Lower leg skin (tissue), 4 donors: ENCODE results near the gene SEMA3C. TPM values are rescaled to one million over a fixed set of nuclear protein-coding genes. Genes with fewer than 3 reads are reported as not detected.

Source experiments
- DNase-seq, 2 donors: peaks; one replicate each; pipeline ENCODE4 v3.0.0-alpha.2; 2019; ENCODE audit warnings: low spot score in 2 of 2
- H3K4me3 ChIP-seq: fragments of 200-600 bp; sonication (generic); 2 replicates; pipeline ENCODE4 v1.5.1; 2017; ENCODE audit warnings: mild to moderate bottlenecking, low read depth; ENCODE audit not compliant: poor library complexity, severe bottlenecking
- CTCF ChIP-seq, 3 donors: fragments of 450-650 bp; IDR thresholded peaks; one replicate each; pipeline ENCODE4 v1.5.1; 2016; ENCODE audit warnings: antibody characterized with exemption in 3 of 3, mild to moderate bottlenecking in 3 of 3, moderate library complexity in 2 of 3
- POLR2A ChIP-seq, 2 donors: fragments of 450-650 bp; IDR thresholded peaks; one replicate each; pipeline ENCODE4 v1.6.1; 2016 to 2017; ENCODE audit warnings: antibody characterized with exemption in 2 of 2, mild to moderate bottlenecking in 1 of 2, moderate library complexity in 1 of 2
- WGBS, 2 donors: methylation state at CpG; one replicate each; pipeline ENCODE4 v1.1.5; 2018; 5-methylcytosine and 5-hydroxymethylcytosine counted together
- intact Hi-C: fragments of 100-400 bp; cut with DNase I; formaldehyde crosslinking; loops from one replicate; pipeline ENCODE4 v1.15.0; 2023; ENCODE audit warnings: low total_unique reads
- total RNA-seq, 4 donors: library from RNA; depleted of rRNA; stranded (reverse); fragments of >200 nt; gene quantifications; one replicate each; pipeline ENCODE4 v1.1.0, GENCODE V29; 2016

Gene SEMA3C
- total RNA-seq, 4 donors from 2014 or later: 53.0 to 96.6 (median 70.7) TPM

GRCh38 chr7:80749270-80749669, 169.6 kb downstream of the SEMA3C start:
- no peak for TF ChIP-seq CTCF (IDR thresholded peaks at IDR 0.05)
- no peak for TF ChIP-seq POLR2A (IDR thresholded peaks at IDR 0.05)
- no peak for DNase-seq
- 71 to 83% methylated on average over 2 of the region's 2 CpGs for WGBS, 2 donors
- H3K4me3 ChIP-seq: no peak overlapping the region
- intact Hi-C loops: no loop called here

- WGBS, 2 donors: 51 to 69% methylated on average over 8 of the region's 8 CpGs
- no peak for DNase-seq
- H3K4me3 ChIP-seq: no peak overlapping the region
- TF ChIP-seq CTCF (IDR thresholded peaks at IDR 0.05): no peak
- TF ChIP-seq POLR2A (IDR thresholded peaks at IDR 0.05): no peak
- intact Hi-C loops: no loop called here
These were observed 170.3 kb downstream of the SEMA3C start for GRCh38 chr7:80748363-80749042.

- H3K4me3 ChIP-seq: no peak overlapping the region
- intact Hi-C loops: no loop called here
- TF ChIP-seq CTCF (IDR thresholded peaks at IDR 0.05) (no peak), POLR2A (IDR thresholded peaks at IDR 0.05) (no peak)
- 61 to 84% methylated on average over 1 of the region's 1 CpG for WGBS, 2 donors
- DNase-seq: no peak
These were observed 177.9 kb downstream of the SEMA3C start for GRCh38 chr7:80740778-80741545.

GRCh38 chr7:80736371-80737125, 182.3 kb downstream of the SEMA3C start:
- 77 to 78% methylated on average over 4 of the region's 4 CpGs for WGBS, 2 donors
- no peak overlapping the region for H3K4me3 ChIP-seq
- intact Hi-C loops: no loop called here
- DNase-seq: no peak
- no peak for TF ChIP-seq POLR2A (IDR thresholded peaks at IDR 0.05)
- TF ChIP-seq CTCF (IDR thresholded peaks at IDR 0.05): no peak

- 90 to 95% methylated on average over 12 of the region's 12 CpGs for WGBS, 2 donors
- intact Hi-C loops: no loop called here
- DNase-seq: no peak
- no peak overlapping the region for H3K4me3 ChIP-seq
- TF ChIP-seq CTCF (IDR thresholded peaks at IDR 0.05) (no peak), POLR2A (IDR thresholded peaks at IDR 0.05) (no peak)
These were observed 183.5 kb downstream of the SEMA3C start for GRCh38 chr7:80735330-80735729.
